ENCODE measurements around the gene KLHDC10.

DNA sequence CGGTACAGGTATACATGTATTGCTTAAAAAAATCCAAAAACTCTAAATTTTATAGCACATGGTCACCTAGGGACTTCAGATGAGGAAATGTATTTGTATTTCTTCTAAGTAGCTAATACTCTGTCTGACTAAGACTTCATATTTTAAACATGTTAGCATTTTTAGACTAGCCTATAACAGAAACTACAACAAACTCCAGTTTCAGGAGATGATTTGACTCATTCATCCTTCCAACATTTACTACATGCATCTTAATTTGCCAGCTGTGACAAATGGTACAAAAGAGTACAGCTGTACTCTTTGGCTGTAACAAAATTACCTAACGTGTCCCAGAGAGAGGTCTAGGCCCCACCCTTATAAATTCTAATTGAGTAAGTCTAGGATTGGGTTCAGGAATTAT lies 112.7 kb downstream of the KLHDC10 start:
- no peak for TF ChIP-seq ZNF263 (CRISPR knock-in tag; IDR thresholded peaks at IDR 0.05; ENCODE audit: low read depth)
- TF ChIP-seq, protein P1, sequence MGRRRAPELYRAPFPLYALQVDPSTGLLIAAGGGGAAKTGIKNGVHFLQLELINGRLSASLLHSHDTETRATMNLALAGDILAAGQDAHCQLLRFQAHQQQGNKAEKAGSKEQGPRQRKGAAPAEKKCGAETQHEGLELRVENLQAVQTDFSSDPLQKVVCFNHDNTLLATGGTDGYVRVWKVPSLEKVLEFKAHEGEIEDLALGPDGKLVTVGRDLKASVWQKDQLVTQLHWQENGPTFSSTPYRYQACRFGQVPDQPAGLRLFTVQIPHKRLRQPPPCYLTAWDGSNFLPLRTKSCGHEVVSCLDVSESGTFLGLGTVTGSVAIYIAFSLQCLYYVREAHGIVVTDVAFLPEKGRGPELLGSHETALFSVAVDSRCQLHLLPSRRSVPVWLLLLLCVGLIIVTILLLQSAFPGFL (CRISPR knock-in tag; IDR thresholded peaks at IDR 0.05; ENCODE audit: borderline replicate concordance), result no peak
- TF ChIP-seq, protein P2, sequence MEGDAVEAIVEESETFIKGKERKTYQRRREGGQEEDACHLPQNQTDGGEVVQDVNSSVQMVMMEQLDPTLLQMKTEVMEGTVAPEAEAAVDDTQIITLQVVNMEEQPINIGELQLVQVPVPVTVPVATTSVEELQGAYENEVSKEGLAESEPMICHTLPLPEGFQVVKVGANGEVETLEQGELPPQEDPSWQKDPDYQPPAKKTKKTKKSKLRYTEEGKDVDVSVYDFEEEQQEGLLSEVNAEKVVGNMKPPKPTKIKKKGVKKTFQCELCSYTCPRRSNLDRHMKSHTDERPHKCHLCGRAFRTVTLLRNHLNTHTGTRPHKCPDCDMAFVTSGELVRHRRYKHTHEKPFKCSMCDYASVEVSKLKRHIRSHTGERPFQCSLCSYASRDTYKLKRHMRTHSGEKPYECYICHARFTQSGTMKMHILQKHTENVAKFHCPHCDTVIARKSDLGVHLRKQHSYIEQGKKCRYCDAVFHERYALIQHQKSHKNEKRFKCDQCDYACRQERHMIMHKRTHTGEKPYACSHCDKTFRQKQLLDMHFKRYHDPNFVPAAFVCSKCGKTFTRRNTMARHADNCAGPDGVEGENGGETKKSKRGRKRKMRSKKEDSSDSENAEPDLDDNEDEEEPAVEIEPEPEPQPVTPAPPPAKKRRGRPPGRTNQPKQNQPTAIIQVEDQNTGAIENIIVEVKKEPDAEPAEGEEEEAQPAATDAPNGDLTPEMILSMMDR (IDR thresholded peaks at IDR 0.05), result no peak
- TF ChIP-seq, protein P3, sequence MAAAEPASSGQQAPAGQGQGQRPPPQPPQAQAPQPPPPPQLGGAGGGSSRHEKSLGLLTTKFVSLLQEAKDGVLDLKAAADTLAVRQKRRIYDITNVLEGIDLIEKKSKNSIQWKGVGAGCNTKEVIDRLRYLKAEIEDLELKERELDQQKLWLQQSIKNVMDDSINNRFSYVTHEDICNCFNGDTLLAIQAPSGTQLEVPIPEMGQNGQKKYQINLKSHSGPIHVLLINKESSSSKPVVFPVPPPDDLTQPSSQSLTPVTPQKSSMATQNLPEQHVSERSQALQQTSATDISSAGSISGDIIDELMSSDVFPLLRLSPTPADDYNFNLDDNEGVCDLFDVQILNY (CRISPR knock-in tag; IDR thresholded peaks at IDR 0.05), result no peak
- TF ChIP-seq, protein P4, sequence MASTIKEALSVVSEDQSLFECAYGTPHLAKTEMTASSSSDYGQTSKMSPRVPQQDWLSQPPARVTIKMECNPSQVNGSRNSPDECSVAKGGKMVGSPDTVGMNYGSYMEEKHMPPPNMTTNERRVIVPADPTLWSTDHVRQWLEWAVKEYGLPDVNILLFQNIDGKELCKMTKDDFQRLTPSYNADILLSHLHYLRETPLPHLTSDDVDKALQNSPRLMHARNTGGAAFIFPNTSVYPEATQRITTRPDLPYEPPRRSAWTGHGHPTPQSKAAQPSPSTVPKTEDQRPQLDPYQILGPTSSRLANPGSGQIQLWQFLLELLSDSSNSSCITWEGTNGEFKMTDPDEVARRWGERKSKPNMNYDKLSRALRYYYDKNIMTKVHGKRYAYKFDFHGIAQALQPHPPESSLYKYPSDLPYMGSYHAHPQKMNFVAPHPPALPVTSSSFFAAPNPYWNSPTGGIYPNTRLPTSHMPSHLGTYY (CRISPR knock-in tag; IDR thresholded peaks at IDR 0.05), result no peak
- no peak for TF ChIP-seq SP1 (CRISPR knock-in tag; conservative IDR thresholded peaks at IDR 0.05)
- TF ChIP-seq, protein P5, sequence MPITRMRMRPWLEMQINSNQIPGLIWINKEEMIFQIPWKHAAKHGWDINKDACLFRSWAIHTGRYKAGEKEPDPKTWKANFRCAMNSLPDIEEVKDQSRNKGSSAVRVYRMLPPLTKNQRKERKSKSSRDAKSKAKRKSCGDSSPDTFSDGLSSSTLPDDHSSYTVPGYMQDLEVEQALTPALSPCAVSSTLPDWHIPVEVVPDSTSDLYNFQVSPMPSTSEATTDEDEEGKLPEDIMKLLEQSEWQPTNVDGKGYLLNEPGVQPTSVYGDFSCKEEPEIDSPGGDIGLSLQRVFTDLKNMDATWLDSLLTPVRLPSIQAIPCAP (CRISPR knock-in tag; IDR thresholded peaks at IDR 0.05), result no peak

Measured in WTC11 (cell line).